HepG2 (cell line): ENCODE measurements around the gene SELENOS. TPM values are rescaled to one million over a fixed set of nuclear protein-coding genes. Genes with fewer than 3 reads are reported as not detected.

ENCODE experiments used
- ARNTL ChIP-seq: sonication (generic); formaldehyde crosslinking; IDR thresholded peaks from 2 replicates; pipeline ENCODE4 v1.4.0; 2020; ENCODE audit warnings: mild to moderate bottlenecking, missing genetic modification reagents
- ATF3 ChIP-seq: sonication (generic); formaldehyde crosslinking; IDR thresholded peaks from 2 replicates; pipeline ENCODE4 v1.4.0; 2020; ENCODE audit warnings: missing genetic modification reagents
- BATF2 ChIP-seq: sonication (generic); formaldehyde crosslinking; IDR thresholded peaks from 2 replicates; pipeline ENCODE4 v1.8.0; 2022; ENCODE audit warnings: mild to moderate bottlenecking, missing genetic modification reagents, moderate library complexity
- MED13 ChIP-seq: sonication (generic); formaldehyde crosslinking; IDR thresholded peaks from 2 replicates; pipeline ENCODE4 v1.5.0; 2020; ENCODE audit warnings: missing genetic modification reagents
- RBM39 ChIP-seq: fragments of 200-400 bp; formaldehyde crosslinking; IDR thresholded peaks from one replicate; pipeline ENCODE4 v1.6.1; 2018; ENCODE audit warnings: antibody characterized with exemption, mild to moderate bottlenecking, low read depth, low read length; ENCODE audit not compliant: poor library complexity, severe bottlenecking
- SOX13 ChIP-seq, 3 experiments: fragments of 450-650 bp in 1 of 3; sonication (generic) in 1 of 3; formaldehyde crosslinking in 1 of 3; IDR thresholded peaks in 2 of 3; conservative IDR thresholded peaks in 1 of 3; 2 replicates each; pipeline versions ENCODE4 v1.5.0 to v1.6.1; 2016 to 2020; ENCODE audit warnings: antibody characterized with exemption in 1 of 3, mild to moderate bottlenecking in 1 of 3, missing compliant biosample characterization in 1 of 3, missing genetic modification reagents in 1 of 3, moderate library complexity in 1 of 3
- ZBTB1 ChIP-seq: sonication (generic); formaldehyde crosslinking; IDR thresholded peaks from 2 replicates; pipeline ENCODE4 v1.4.0; 2020; ENCODE audit warnings: missing genetic modification reagents, borderline replicate concordance
- ZNF142 ChIP-seq: sonication (generic); formaldehyde crosslinking; IDR thresholded peaks from 2 replicates; pipeline ENCODE4 v1.4.0; 2020; ENCODE audit warnings: missing genetic modification reagents
- ZNF263 ChIP-seq: sonication (generic); formaldehyde crosslinking; IDR thresholded peaks from 2 replicates; pipeline ENCODE4 v1.4.0; 2020; ENCODE audit warnings: missing genetic modification reagents
- ZNF773 ChIP-seq: sonication (generic); formaldehyde crosslinking; IDR thresholded peaks from 2 replicates; pipeline ENCODE4 v1.4.0; 2020; ENCODE audit warnings: missing genetic modification reagents, borderline replicate concordance
- ZNF790 ChIP-seq: sonication (generic); formaldehyde crosslinking; IDR thresholded peaks from 2 replicates; pipeline ENCODE4 v1.8.0; 2022; ENCODE audit warnings: missing genetic modification reagents, mild to moderate bottlenecking, borderline replicate concordance
- ZSCAN30 ChIP-seq: sonication (generic); formaldehyde crosslinking; IDR thresholded peaks from 2 replicates; pipeline ENCODE4 v1.5.0; 2020; ENCODE audit warnings: mild to moderate bottlenecking, missing genetic modification reagents
- ZUFSP ChIP-seq: sonication (generic); formaldehyde crosslinking; IDR thresholded peaks from 2 replicates; pipeline ENCODE4 v1.9.0; 2021; ENCODE audit warnings: missing genetic modification reagents, mild to moderate bottlenecking, borderline replicate concordance
- polyA plus RNA-seq, 8 experiments: library from polyadenylated mRNA; depleted of rRNA in 3 of 8; stranded (reverse) in 7 of 8; unstranded in 1 of 8; fragments of >200 nt; fragmentation: Illumina TruSeq in 4 of 8; extraction: Trizol in 4 of 8; gene quantifications; 2 replicates each; pipeline versions ENCODE4 v1.2.1 to v1.2.3, GENCODE V29; 2011 to 2016; ENCODE audit warnings: low read depth in 4 of 8, missing spikeins in 1 of 8, mixed read lengths in 1 of 8; ENCODE audit not compliant: insufficient read depth in 1 of 8
- total RNA-seq, 5 experiments: library from RNA; depleted of rRNA; stranded (reverse); fragments of >200 nt; fragmentation: Illumina TruSeq; extraction: Trizol; gene quantifications; 2 replicates each; pipeline ENCODE4 v1.2.3, GENCODE V29; 2016; ENCODE audit warnings: low read depth in 1 of 5
- TF ChIP-seq, protein P1 (sequence below): sonication (generic); formaldehyde crosslinking; IDR thresholded peaks from 2 replicates; pipeline ENCODE4 v1.4.0; 2020; ENCODE audit warnings: low read depth, mild to moderate bottlenecking, missing genetic modification reagents
- TF ChIP-seq, protein P2 (sequence below): sonication (generic); formaldehyde crosslinking; IDR thresholded peaks from 2 replicates; pipeline ENCODE4 v1.5.0; 2020; ENCODE audit warnings: missing genetic modification reagents

Gene SELENOS
- total and polyA plus RNA-seq, 2 of the 13 experiments (the other 11 are each of a cell fraction or from before 2014, with no cell fraction given) = 63.0 to 66.1 TPM

- TF ChIP-seq, protein P1, sequence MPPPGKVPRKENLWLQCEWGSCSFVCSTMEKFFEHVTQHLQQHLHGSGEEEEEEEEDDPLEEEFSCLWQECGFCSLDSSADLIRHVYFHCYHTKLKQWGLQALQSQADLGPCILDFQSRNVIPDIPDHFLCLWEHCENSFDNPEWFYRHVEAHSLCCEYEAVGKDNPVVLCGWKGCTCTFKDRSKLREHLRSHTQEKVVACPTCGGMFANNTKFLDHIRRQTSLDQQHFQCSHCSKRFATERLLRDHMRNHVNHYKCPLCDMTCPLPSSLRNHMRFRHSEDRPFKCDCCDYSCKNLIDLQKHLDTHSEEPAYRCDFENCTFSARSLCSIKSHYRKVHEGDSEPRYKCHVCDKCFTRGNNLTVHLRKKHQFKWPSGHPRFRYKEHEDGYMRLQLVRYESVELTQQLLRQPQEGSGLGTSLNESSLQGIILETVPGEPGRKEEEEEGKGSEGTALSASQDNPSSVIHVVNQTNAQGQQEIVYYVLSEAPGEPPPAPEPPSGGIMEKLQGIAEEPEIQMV (CRISPR knock-in tag) = no peak
- TF ChIP-seq ZNF263 (CRISPR knock-in tag) (no peak), ZNF773 (CRISPR knock-in tag) (no peak), ZNF790 (CRISPR knock-in tag) (no peak), ZNF142 (CRISPR knock-in tag) (no peak), ZSCAN30 (CRISPR knock-in tag) (no peak), SOX13 (IDR thresholded peaks at IDR 0.05) (no peak; the same call in 1 of the 2 replicates), SOX13 (CRISPR knock-in tag; conservative IDR thresholded peaks at IDR 0.05 in 1 of 2, IDR thresholded peaks at IDR 0.05 in 1 of 2) (peak in 1 of 2 experiments; percentile 48; a peak in 2 of 4 replicates), RBM39 (peak; percentile 72), ZBTB1 (CRISPR knock-in tag) (no peak), BATF2 (CRISPR knock-in tag) (no peak), MED13 (CRISPR knock-in tag) (no peak), ATF3 (CRISPR knock-in tag) (0 out of 2 replicates have a peak, but pooled peaks have one; percentile 34), ARNTL (CRISPR knock-in tag) (peak; percentile 62; the same call in 1 of the 2 replicates), ZUFSP (no peak)
- TF ChIP-seq, protein P2, sequence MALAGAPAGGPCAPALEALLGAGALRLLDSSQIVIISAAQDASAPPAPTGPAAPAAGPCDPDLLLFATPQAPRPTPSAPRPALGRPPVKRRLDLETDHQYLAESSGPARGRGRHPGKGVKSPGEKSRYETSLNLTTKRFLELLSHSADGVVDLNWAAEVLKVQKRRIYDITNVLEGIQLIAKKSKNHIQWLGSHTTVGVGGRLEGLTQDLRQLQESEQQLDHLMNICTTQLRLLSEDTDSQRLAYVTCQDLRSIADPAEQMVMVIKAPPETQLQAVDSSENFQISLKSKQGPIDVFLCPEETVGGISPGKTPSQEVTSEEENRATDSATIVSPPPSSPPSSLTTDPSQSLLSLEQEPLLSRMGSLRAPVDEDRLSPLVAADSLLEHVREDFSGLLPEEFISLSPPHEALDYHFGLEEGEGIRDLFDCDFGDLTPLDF = no peak
Measured at GRCh38 chr15:101251830-101252820, 25.2 kb downstream of the SELENOS start, which contains the start of gene CHSY1 (continued).
